Fibroblast of pulmonary artery (primary cell): ENCODE measurements around the gene HLA-DQB2.
A peak's percentile ranks its signal among the peaks of the same experiment; 100 is the strongest.
"Not testable (repeated sequence)": the region's sequence is repeated elsewhere in the genome, so short reads cannot be mapped to it uniquely, and the experiment has no call there.

Experiments
- DNase-seq: peaks from one replicate; pipeline ENCODE4 v3.0.0-alpha.2; 2010; ENCODE audit warnings: low read depth
- H3K4me3 ChIP-seq: replicated peaks from 2 replicates; pipeline ENCODE4 v1.5.1; 2011; ENCODE audit warnings: low read depth, mild to moderate bottlenecking, control low read depth, low read length, moderate library complexity
- TF ChIP-seq, protein P1 (sequence below): IDR thresholded peaks from 2 replicates; pipeline ENCODE4 v1.5.1; 2011; ENCODE audit warnings: mild to moderate bottlenecking, control low read depth, low read length, inconsistent platforms; ENCODE audit errors: missing control alignments

HLA-DQB2 gene

DNA sequence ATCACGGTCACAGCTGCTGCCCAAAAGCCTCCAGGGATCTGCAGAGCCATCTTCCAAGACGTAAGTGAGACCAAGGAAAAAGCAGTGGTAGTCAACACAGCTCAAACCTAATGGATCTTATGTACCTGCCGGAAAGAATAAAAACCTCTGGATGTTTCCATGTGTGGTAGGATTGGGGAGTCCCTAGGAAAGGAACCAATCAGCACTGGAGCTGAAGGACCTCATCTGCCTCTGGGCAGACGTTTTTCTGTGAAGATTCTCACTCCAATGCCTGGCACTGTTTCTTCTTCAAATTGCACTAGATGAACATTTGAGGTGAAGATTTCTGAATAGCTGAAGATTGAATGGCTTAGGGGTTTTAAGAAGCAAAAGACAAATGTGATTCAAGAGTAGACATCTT is at the start of gene HLA-DQB2:
TSS of gene HLA-DQB2 (minus strand) at position 112 of the 400 bp plus-strand sequence. CDS start at position 50, 62 bp downstream.
- peak; percentile 2 for DNase-seq
- TF ChIP-seq, protein P1, sequence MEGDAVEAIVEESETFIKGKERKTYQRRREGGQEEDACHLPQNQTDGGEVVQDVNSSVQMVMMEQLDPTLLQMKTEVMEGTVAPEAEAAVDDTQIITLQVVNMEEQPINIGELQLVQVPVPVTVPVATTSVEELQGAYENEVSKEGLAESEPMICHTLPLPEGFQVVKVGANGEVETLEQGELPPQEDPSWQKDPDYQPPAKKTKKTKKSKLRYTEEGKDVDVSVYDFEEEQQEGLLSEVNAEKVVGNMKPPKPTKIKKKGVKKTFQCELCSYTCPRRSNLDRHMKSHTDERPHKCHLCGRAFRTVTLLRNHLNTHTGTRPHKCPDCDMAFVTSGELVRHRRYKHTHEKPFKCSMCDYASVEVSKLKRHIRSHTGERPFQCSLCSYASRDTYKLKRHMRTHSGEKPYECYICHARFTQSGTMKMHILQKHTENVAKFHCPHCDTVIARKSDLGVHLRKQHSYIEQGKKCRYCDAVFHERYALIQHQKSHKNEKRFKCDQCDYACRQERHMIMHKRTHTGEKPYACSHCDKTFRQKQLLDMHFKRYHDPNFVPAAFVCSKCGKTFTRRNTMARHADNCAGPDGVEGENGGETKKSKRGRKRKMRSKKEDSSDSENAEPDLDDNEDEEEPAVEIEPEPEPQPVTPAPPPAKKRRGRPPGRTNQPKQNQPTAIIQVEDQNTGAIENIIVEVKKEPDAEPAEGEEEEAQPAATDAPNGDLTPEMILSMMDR: no peak
- no peak within 1 kb of the TSS for H3K4me3 ChIP-seq

DNA sequence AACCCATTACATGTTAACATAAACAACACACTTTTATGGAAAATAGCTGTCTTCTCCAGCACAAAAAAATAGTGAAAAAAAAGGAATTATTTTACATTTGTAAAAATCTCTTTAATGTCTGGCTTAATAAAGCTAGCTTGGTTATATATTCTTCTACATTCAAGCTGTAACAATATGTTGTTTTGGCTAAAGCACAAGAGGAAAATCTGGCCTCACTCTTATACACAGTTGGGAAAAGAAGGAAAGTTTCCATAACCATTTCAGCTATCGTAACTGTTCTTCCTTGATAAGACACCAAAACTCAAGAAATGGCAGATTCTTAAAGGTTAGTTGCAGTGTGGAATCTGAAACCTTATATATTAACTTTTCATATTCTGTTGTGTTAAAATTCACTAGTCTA is 45.8 kb upstream of the HLA-DQB2 start:
- TF ChIP-seq, protein P1: no peak
- H3K4me3 ChIP-seq: no peak overlapping the region
- DNase-seq: no peak

DNA sequence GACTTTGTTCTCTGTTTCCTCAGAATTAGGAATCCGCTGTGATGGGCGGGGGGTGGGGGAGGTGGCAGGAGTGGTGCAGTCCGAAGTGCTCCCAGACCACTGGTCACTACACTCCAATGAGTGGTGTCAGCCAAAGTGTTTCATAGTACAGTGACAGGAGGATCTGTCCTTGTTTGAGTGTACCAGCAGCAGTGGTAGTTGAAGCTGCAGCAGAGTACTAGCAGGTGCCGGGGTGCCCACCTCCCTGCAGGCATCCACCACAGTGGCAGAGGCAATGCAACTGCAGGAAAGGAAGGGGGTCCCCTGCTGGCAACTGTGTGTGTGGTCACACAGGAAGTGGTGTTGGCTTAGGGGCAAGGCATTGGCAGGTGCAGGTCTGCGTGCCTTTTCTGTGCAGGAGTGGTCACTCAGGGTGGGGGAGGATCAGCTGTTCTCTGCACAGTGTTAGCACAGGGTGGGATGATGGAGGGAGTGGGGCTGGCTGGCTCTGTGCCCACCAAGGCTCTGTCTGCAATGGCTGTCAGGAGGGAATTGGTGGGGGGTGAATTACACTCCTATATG is 43.8 kb upstream of the HLA-DQB2 start:
- TF ChIP-seq, protein P1: no peak

DNA sequence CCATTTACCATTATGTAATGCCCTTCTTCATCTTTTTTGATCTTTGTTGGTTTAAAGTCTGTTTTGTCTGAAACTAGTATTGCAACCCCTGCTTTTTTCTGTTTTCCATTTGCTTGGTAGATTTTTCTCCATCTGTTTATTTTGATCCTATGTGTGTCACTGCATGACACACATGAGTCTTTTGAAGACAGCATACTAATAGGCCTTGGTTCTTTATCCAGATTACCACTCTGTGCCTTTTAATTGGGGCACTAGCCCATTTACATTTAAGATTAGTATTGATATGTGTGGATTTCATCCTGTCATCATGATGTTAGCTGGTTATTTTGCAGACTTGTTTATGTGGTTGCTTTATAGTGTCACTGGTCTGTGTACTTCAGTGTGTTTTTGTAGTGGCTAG is 42.1 kb upstream of the HLA-DQB2 start:
- DNase-seq, H3K4me3 ChIP-seq: not testable (repeated sequence)

More for the DNA sequence above, 43.8 kb upstream of the HLA-DQB2 start:
- H3K4me3 ChIP-seq: no peak overlapping the region
- no peak for DNase-seq

DNA sequence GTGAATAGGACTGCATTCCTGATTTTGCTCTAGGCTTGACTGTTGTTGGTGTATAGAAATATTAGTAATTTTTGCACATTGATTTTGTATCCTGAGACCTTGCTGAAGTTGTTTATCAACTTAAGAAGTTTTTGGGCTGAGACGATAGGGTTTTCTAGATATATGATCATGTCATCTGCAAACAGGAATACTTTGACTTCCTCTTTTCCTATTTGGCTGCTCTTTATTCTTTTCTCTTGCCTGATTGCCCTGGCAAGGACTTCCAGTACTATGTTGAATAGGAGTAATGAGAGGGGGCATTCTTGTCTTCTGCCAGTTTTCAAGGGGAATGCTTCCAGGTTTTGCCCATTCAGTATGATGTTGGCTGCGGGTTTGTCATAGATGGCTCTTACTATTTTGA is 40.1 kb upstream of the HLA-DQB2 start:
- TF ChIP-seq, protein P1: no peak
- no peak for DNase-seq
- H3K4me3 ChIP-seq: no peak overlapping the region

DNA sequence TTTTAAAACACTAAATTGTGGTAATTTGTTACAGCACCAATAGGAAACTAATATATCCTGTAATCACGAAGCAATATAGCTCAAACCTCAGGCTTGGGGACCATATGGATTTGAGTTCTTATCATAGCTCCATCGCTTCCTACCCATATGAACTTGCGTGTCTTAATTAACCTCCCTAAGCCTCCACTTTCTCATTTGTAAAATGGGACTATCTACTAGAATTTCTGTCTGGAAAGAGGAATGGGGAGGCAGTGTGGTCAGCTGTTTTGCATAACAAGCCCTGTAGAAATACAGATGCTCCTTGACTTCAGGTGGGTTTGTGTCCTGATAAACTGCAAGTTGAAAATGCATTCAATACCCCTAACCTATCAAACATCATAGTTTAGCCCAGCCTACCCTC is 36.4 kb upstream of the HLA-DQB2 start:
- no peak for DNase-seq
- H3K4me3 ChIP-seq: no peak overlapping the region
- TF ChIP-seq, protein P1: no peak

DNA sequence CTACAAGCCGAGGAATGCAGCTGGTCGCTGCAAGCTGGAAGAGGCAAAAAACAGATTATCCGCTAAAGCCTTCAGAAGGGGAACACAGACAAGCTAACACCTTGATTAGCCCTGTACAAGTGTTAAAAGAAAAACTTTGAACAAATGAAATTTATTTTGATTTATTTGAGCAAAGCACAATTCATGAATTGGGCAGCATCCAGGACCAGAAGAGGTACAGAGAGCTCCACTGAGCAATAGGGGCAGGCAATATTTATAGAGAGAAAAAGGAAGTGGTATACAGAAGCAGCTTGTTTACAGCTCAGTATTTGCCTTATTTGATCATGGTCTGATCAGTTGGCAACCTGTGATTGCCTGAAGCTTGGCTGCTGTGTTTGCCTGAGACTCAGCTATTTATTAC is 35.8 kb upstream of the HLA-DQB2 start:
- H3K4me3 ChIP-seq: no peak overlapping the region
- no peak for DNase-seq
- TF ChIP-seq, protein P1: no peak
